SHP77 (cell line): ENCODE results near the gene FMNL2.

Experiments used
- DNase-seq, 2 experiments: peaks; one replicate each; lab custom pipeline; 2025; lab: John Stamatoyannopoulos, UW

Gene FMNL2

GRCh38 chr2:152557273-152557888 lies 222.4 kb downstream of the FMNL2 start:
- DNase-seq = no peak

- no peak for DNase-seq
These were observed 223.4 kb downstream of the FMNL2 start for GRCh38 chr2:152558158-152558984.

DNA sequence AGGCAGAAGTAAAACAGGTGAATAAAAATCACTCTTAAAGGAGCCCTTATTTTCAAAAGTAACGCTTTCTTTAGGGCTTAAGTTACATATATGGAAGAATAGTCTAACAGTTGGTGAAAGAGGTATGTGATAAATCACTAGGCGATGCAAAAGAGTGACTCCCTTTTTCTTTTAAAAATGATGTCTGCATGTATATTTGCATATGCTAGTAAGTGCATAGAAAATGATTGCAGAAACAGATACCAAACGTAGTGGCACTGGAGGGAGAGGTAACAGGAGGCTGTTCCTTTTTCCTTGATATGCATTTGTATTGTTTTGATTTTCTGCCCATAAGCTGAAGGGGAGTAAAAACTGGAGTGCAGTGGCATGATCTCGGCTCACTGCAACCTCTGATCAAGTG lies 224.0 kb downstream of the FMNL2 start:
- no peak for DNase-seq

DNA sequence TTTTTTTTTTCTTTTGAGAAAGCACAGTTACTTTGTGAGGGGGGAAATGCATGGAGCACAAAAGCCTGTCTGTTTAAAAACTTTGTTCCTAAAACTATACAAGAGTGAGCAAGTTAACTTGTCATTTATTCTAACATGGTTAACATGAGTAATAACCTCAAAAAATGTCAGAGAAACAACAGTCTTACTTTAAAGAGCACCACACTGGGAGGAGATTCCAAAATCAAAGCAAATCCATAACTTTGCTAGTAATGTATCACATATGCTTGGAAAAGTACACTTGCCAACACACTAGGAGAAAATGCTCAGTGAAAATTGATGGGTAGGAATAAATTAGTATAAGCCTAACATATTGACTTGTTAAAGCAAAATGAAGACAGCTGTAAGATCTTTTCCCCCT lies 225.2 kb downstream of the FMNL2 start:
- no peak for DNase-seq

GRCh38 chr2:152560873-152561595 lies 226.1 kb downstream of the FMNL2 start:
- DNase-seq = no peak

- DNase-seq = no peak
These were observed 227.4 kb downstream of the FMNL2 start for GRCh38 chr2:152562198-152562884.

DNA sequence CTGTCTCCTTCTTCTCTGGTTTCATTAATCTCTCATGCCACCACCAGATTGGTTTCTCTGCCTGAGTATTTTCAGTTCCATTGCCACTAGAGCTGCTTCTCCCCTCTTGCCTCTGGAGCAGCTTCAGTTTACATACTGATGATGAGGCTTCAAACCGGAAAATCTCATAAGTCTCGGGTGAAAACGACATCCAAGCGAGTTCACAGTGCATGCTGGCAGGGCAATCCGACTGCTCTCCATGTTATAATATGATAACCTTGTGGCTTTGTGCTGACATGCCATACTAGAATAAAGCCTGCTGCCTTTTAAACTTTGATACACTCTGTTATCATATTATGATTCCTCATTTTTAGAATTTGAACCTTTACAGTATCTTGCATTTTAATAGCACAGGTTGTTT lies 228.8 kb downstream of the FMNL2 start:
- no peak for DNase-seq

DNA sequence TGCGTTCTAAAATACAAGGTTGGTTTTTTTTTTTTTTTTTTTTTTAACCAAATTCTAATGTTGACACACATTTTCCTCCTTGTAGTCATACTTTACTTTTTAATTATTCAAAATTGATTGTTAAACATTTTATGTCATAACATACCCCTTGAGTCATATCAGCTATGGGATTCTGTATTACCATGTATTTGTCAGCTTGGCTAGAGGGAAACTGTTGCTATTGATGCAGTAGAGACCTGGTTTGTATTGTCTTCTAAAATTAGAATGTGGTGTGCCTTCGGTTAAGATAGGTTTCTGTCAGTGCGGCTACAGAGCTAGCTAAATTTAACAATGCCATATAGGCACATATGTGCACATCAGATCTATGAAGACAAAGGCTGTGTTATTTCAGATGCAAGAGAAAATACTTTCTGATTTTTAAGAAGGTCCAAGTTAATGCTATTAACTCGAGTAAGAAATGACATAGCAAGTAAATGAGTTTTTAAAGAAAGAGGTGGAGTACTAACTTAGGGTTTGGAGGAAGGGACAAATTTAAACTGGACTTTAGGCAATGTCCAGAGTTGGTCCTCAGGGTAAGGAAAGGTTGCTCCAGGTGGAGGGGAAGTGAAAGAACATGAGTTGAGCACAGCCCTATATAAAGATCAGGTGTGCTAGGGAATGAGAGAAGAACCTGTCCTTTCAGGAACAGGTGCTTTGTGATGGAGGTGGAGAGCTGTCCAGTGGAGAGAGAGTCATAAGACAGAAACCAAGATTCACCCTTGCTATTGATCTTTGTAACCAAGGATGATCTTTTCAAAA lies 230.0 kb downstream of the FMNL2 start:
- DNase-seq = no peak

GRCh38 chr2:152565884-152566727 lies 231.1 kb downstream of the FMNL2 start:
- DNase-seq = no peak

DNA sequence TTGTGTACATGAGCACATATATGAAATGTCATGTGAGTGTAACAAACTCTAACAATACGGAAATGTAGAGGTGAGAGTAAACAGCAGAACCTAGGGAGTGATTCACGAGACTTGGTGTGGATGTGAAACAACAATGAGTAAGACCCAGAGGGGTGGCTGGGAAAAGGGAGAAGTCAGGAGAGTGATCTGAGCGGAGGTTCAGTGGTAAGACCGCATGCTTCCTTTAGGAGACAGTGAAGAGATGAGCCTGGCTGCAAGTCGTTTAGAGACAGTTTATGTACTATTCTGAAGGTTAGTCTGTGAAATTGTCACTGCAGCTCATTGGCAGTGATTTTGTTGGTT lies 231.7 kb downstream of the FMNL2 start:
- DNase-seq = no peak

DNA sequence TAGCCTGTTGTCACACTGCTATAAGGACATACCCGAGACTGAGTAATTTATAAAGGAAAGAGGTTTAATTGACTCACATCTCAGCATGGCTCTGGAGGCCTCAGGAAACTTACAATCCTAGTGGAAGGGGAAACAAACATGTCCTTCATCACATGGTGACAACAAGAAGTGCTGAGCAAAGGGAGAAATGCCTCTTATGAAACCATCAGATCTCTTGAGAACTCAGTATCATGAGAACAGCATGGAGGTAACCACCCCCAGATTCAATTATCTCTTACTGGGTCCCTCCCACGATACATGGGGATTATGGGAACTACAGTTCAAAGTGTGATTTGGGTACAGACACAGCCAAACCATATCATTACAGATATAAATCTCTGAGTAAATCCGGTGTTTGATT lies 233.6 kb downstream of the FMNL2 start:
- no peak for DNase-seq

GRCh38 chr2:152569186-152569585 lies 234.2 kb downstream of the FMNL2 start:
- DNase-seq = no peak

DNA sequence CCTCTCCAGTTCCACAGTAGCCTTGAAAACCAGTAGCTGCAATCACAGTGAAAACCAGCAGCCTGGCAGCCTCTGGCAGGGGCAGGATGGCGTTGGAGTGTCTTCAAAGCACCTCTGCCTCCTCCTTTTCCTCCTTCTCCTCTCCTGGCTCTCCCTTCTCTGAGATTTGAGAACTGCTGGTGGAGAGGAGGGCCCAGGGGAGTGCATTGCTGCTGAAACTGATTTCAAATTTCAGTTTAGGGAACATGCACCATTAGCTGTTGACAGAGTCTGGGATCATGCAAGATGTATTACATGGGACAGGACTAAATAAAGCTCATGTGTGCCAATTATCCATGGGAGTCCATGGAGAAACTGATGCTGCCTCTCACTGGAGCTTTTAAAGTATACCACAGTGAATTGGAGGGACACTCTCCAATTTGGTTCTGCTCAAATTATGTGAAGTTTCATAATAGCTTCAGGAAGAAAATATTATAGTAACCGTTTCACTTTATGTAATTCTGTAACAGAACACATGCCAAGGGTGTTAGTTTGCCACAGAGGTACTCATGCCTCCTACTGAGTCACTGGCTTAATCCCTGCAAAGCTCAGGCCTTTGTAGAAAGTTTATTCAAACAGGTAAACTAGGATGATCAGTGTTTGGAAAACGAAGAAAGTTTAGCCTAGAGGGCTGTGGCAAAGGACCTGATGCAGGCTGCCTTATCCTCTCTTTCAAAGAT lies 236.2 kb downstream of the FMNL2 start:
- DNase-seq = no peak

DNA sequence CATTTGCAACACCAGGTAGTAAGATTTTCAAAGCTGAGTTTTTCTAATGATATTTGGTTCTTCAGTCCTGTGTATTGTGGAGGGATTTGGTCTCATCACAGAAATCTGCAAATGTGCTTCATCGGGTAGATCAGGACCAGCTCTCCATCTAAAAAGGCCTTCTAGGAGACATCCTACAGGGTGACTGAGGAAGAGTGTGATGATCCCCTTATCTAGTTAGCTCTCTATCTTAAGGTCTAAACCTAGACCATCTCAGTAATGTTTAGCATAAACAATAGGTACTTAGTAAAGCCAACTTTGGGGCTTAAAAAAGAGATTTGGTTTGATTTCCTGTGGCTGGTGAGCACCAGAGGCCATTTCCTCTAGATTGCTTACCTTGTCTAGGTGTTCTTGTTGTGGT lies 237.1 kb downstream of the FMNL2 start:
- DNase-seq = no peak

- DNase-seq = no peak
These were observed 238.2 kb downstream of the FMNL2 start for GRCh38 chr2:152573168-152573567.

DNA sequence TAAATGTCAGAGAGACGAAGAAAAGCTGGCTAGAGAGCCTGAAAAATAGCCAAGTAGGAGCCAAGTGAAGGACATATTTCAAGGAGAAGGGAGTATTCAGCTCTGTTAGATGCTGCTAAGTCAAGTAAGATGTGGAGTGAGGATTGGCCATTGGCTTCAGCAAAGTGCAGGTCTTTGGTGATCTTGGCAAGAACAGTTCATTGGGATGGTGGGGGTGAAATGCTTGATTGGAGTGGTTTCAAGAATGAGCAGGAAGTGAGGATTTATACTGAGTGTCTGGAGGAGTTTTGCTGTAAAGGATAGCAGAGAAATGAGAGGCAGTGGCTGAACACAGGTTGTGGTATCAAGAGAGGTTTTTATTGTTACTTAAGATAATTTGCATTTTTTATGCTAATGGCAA lies 242.6 kb downstream of the FMNL2 start:
- DNase-seq = no peak

- DNase-seq = no peak
These were observed 243.6 kb downstream of the FMNL2 start for GRCh38 chr2:152578573-152578972.

GRCh38 chr2:152580714-152581113 lies 245.7 kb downstream of the FMNL2 start:
- no peak for DNase-seq

- no peak for DNase-seq
These were observed 246.4 kb downstream of the FMNL2 start for GRCh38 chr2:152581360-152581759.

DNA sequence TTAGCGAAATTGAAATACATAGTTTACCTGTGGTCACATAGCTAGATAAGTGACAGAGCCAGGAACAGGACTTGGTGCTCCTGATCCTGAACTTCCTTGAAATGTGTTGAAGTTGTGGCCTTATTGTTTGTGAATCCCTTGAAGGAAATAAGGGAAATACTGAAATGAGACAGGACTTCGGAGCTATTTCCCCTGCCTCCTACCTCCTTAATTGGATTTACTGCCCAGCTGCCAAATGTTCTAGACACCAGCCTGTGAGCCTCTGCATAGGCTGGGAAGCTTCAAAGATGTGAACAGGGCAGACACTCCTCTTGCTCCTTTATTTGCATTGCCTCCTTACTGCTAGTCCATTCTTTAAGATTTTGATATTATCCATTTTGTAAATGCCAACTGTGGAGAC lies 247.1 kb downstream of the FMNL2 start:
- no peak for DNase-seq
